B cell (primary cell): Measurements from ENCODE around the gene BRI3BP. TPM values are rescaled to one million over a fixed set of nuclear protein-coding genes. Genes with fewer than 3 reads are reported as not detected.
"Not testable (repeated sequence)": the region's sequence is repeated elsewhere in the genome, so short reads cannot be mapped to it uniquely, and the experiment has no call there.

Source experiments
- ATAC-seq: fragments of 200-7000 bp; cut with Tn5 transposase; one replicate; pipeline ENCODE4 v1.10.0; 2021; ENCODE audit warnings: low read depth, mild to moderate bottlenecking, moderate number of reproducible peaks, moderate library complexity
- CTCF ChIA-PET: fragments of 350-600 bp; sonication (Branson Sonifier 250); formaldehyde crosslinking; loops from one replicate; lab custom pipeline; 2021; ENCODE audit warnings: antibody characterized with exemption, inconsistent platforms; lab: Charles Lee
- POLR2A ChIA-PET: fragments of 350-600 bp; sonication (Branson Sonifier 250); formaldehyde crosslinking; loops from one replicate; lab custom pipeline; 2021; ENCODE audit warnings: antibody characterized with exemption; lab: Charles Lee
- DNase-seq: peaks from one replicate; pipeline ENCODE4 v3.0.0; 2013
- H2AFZ ChIP-seq: 2 replicates; pipeline ENCODE4 v1.6.1; 2012; ENCODE audit warnings: mild to moderate bottlenecking, low read depth, low read length; ENCODE audit not compliant: insufficient read depth, poor library complexity, severe bottlenecking
- H3K27ac ChIP-seq, 2 donors: 1 replicate in 1 of 2; 2 replicates in 1 of 2; pipeline ENCODE4 v1.5.1; 2012 to 2013; ENCODE audit warnings: low read length in 2 of 2, mild to moderate bottlenecking in 2 of 2, moderate library complexity in 1 of 2
- H3K27me3 ChIP-seq, 4 experiments: fragments of 200-600 bp in 1 of 4; sonication (generic) in 1 of 4; replicated peaks in 1 of 4; 1 replicate in 2 of 4; 2 replicates in 2 of 4; pipeline versions ENCODE4 v1.6.1 to v1.7.0; 2013 to 2016; ENCODE audit warnings: low read length in 3 of 4, mild to moderate bottlenecking in 2 of 4, mixed read lengths in 1 of 4, moderate library complexity in 1 of 4; ENCODE audit not compliant: insufficient read depth in 4 of 4, control insufficient read depth in 3 of 4; ENCODE audit errors: control extremely low read depth in 1 of 4
- H3K36me3 ChIP-seq, 2 experiments: replicated peaks in 1 of 2; 1 replicate in 1 of 2; 2 replicates in 1 of 2; pipeline versions ENCODE4 v1.6.1 to v1.7.1; 2013; ENCODE audit warnings: low read length in 1 of 2; ENCODE audit not compliant: insufficient read depth in 2 of 2, control insufficient read depth in 1 of 2; ENCODE audit errors: control extremely low read depth in 1 of 2, extremely low read depth in 1 of 2
- H3K4me1 ChIP-seq, 2 donors: fragments of 200-600 bp in 1 of 2; sonication (generic) in 1 of 2; 1 replicate in 1 of 2; 2 replicates in 1 of 2; pipeline versions ENCODE4 v1.5.1 to v1.6.1; 2013 to 2017; ENCODE audit warnings: low read length in 2 of 2; ENCODE audit not compliant: control insufficient read depth in 2 of 2, insufficient read depth in 2 of 2
- H3K4me2 ChIP-seq: replicated peaks from 2 replicates; pipeline ENCODE3; 2012; ENCODE audit warnings: mild to moderate bottlenecking, low read depth, low read length; ENCODE audit not compliant: poor library complexity, severe bottlenecking
- H3K4me3 ChIP-seq, 5 experiments: fragments of 200-600 bp in 1 of 5; sonication (generic) in 1 of 5; 1 replicate in 3 of 5; 2 replicates in 2 of 5; pipeline versions ENCODE4 v1.5.1 to v1.7.0; 2011 to 2016; ENCODE audit warnings: low read length in 4 of 5, mild to moderate bottlenecking in 4 of 5, low read depth in 2 of 5, control low read depth in 1 of 5, moderate library complexity in 1 of 5; ENCODE audit not compliant: insufficient read depth in 1 of 5; ENCODE audit errors: control extremely low read depth in 1 of 5, extremely low read depth in 1 of 5
- H3K79me2 ChIP-seq: fragments of 200-600 bp; sonication (generic); one replicate; pipeline ENCODE4 v1.6.0; 2016; ENCODE audit warnings: low read length; ENCODE audit not compliant: control insufficient read depth, insufficient read depth
- H3K9ac ChIP-seq: fragments of 200-600 bp; sonication (generic); 2 replicates; pipeline ENCODE4 v1.6.1; 2017; ENCODE audit warnings: mild to moderate bottlenecking, low read length, moderate library complexity
- H3K9me3 ChIP-seq, 3 donors: one replicate each; pipeline versions ENCODE4 v1.6.1 to v1.7.1; 2013; ENCODE audit warnings: low read length in 2 of 3; ENCODE audit not compliant: control insufficient read depth in 2 of 3, insufficient read depth in 1 of 3; ENCODE audit errors: control extremely low read depth in 1 of 3
- H4K20me1 ChIP-seq: 2 replicates; pipeline ENCODE4 v1.6.0; 2012; ENCODE audit warnings: mild to moderate bottlenecking, low read length; ENCODE audit not compliant: insufficient read depth, control insufficient read depth, poor library complexity, severe bottlenecking
- H3K27ac Mint-ChIP-seq: one replicate; pipeline ENCODE4 v1.8.0; 2021; ENCODE audit warnings: mixed read lengths
- H3K27me3 Mint-ChIP-seq: one replicate; pipeline ENCODE4 v1.8.0; 2021; ENCODE audit warnings: mixed read lengths
- H3K4me1 Mint-ChIP-seq: one replicate; pipeline ENCODE4 v1.8.0; 2021; ENCODE audit warnings: mixed read lengths
- H3K4me3 Mint-ChIP-seq: one replicate; pipeline ENCODE4 v1.8.0; 2021; ENCODE audit warnings: mixed read lengths
- H3K9me3 Mint-ChIP-seq: one replicate; pipeline ENCODE4 v1.8.0; 2022; ENCODE audit warnings: mixed read lengths; ENCODE audit not compliant: insufficient read depth
- EZH2 ChIP-seq: IDR thresholded peaks from 2 replicates; pipeline ENCODE4 v1.6.1; 2012; ENCODE audit warnings: borderline replicate concordance, low read depth, mild to moderate bottlenecking, moderate library complexity, low read length; ENCODE audit not compliant: insufficient read depth, poor library complexity, severe bottlenecking
- WGBS: methylation state at CpG from one replicate; pipeline ENCODE4 v1.1.5; 2013; ENCODE audit warnings: missing lambda C conversion rate; ENCODE audit not compliant: insufficient coverage; 5-methylcytosine and 5-hydroxymethylcytosine counted together
- intact Hi-C: fragments of 100-400 bp; cut with micrococcal nuclease; formaldehyde crosslinking; loops from one replicate; pipeline ENCODE4 v1.10.0; 2022
- polyA plus RNA-seq: library from polyadenylated mRNA; depleted of rRNA; stranded (reverse); fragments of >200 nt; gene quantifications from 2 replicates; pipeline ENCODE4 v1.2.3, GENCODE V29; 2012
- total RNA-seq, 2 donors: library from RNA; stranded (reverse); fragments of 120-200 nt in 1 of 2; gene quantifications; 1 replicate in 1 of 2; 2 replicates in 1 of 2; pipeline versions ENCODE4 v1.2.3 to v1.2.4, GENCODE V29; 2013 to 2022
- TF ChIP-seq, protein P1 (sequence below): fragments of 200-600 bp; IDR thresholded peaks from one replicate; pipeline ENCODE4 v1.8.0; 2022; ENCODE audit warnings: antibody characterized with exemption, mild to moderate bottlenecking

The BRI3BP gene
- total and polyA plus RNA-seq, 2 donors (not counting 1 experiment from before 2014, with no cell fraction given) = 5.2 to 14.3 TPM

DNA sequence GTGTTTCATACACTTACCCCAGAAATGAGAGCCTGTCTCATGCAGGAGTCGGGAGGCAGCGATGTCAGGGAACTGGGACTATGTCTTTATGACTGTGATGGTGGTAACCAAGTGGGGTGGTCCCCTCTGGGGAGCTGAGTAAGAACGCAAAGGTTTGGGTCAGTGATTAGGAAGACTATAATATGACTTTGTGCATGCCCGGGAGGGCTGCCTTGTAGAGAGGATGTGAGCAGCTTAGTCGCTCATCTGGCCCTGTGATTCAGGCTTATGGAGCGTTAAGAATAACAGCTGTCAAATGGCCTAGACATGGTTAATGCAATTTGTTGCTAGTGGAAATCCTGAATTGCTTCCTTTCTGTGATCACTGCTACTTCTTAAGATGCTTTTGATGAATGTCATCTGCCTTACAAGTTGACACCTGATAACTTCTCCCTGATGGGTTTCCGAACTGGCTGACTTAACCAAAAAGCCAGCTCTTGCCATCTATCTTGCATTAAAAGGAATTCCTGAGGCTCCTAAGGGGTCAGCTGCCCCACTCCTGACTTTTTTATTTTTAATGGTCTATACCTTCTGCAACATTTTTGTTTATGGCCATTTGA is 36.4 kb downstream of the BRI3BP start:
- Mint-ChIP-seq H3K27ac (no peak overlapping the region), H3K4me1 (peaks cover 5% of the 10 kb centered on the region), H3K27me3 (no peaks in the 10 kb centered on the region), H3K9me3 (peaks cover under 1% of the 10 kb centered on the region), H3K4me3 (no peak overlapping the region)
- WGBS = 82% methylated on average over 6 of the region's 7 CpGs
- TF ChIP-seq EZH2 = no peak
- TF ChIP-seq, protein P1, sequence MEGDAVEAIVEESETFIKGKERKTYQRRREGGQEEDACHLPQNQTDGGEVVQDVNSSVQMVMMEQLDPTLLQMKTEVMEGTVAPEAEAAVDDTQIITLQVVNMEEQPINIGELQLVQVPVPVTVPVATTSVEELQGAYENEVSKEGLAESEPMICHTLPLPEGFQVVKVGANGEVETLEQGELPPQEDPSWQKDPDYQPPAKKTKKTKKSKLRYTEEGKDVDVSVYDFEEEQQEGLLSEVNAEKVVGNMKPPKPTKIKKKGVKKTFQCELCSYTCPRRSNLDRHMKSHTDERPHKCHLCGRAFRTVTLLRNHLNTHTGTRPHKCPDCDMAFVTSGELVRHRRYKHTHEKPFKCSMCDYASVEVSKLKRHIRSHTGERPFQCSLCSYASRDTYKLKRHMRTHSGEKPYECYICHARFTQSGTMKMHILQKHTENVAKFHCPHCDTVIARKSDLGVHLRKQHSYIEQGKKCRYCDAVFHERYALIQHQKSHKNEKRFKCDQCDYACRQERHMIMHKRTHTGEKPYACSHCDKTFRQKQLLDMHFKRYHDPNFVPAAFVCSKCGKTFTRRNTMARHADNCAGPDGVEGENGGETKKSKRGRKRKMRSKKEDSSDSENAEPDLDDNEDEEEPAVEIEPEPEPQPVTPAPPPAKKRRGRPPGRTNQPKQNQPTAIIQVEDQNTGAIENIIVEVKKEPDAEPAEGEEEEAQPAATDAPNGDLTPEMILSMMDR = no peak
- H3K9ac ChIP-seq = no peak overlapping the region
- peaks cover 0 to 5% (median 2%) of the 10 kb centered on the region in 3 donors for H3K9me3 ChIP-seq
- H3K27me3 ChIP-seq = no peaks in the 10 kb centered on the region
- no peaks in the 10 kb centered on the region for H4K20me1 ChIP-seq
- H3K4me1 ChIP-seq = no peaks in the 10 kb centered on the region
- DNase-seq (no peak), ATAC-seq (no peak)
- ChIA-PET POLR2A (no interaction called here), CTCF (no interaction called here)
- no peak overlapping the region for H3K27ac ChIP-seq
- peaks cover 0 to 10% of the 10 kb centered on the region in 2 experiments for H3K36me3 ChIP-seq
- H2AFZ ChIP-seq = no peak overlapping the region
- no peaks in the 10 kb centered on the region for H3K79me2 ChIP-seq
- intact Hi-C loops = no loop called here
- no peak overlapping the region for H3K4me3 ChIP-seq
- H3K4me2 ChIP-seq = no peak overlapping the region

DNA sequence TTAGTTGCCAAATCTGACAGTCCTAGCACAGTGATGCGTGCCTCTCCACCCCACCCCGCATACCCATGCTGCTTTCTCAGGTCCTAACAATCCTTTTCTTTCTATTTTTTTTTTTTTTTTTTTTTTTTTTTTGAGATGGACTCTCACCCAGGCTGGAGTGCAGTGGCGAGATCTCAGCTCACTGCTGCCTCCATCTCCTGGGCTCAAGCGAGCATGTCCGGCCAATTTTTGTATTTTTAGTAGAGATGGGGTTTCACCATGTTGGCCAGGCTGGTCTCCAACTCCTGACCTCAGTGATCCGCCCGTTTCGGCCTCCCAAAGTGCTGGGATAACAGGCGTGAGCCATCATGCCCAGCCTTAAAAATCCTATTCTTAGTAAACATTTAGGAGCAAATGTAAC is 38.0 kb downstream of the BRI3BP start:
- H3K9me3 Mint-ChIP-seq, H3K27me3 Mint-ChIP-seq, DNase-seq, H3K27me3 ChIP-seq, H3K27ac ChIP-seq, H3K27ac Mint-ChIP-seq, CTCF ChIA-PET, H3K9ac ChIP-seq, H3K36me3 ChIP-seq, H3K4me2 ChIP-seq, H2AFZ ChIP-seq, H3K4me3 Mint-ChIP-seq, intact Hi-C loops, H3K4me1 Mint-ChIP-seq, H3K79me2 ChIP-seq, H3K4me3 ChIP-seq, ATAC-seq, H3K9me3 ChIP-seq, POLR2A ChIA-PET, H4K20me1 ChIP-seq, H3K4me1 ChIP-seq: not testable (repeated sequence)
- 100% methylated on average over 2 of the region's 9 CpGs for WGBS
